HG02588 (cell line): ENCODE measurements around the gene KDM5A.
"Not testable (repeated sequence)": the region's sequence is repeated elsewhere in the genome, so short reads cannot be mapped to it uniquely, and the experiment has no call there.

Experiments used
- ATAC-seq: cut with Tn5 transposase; IDR thresholded peaks from one replicate; pipeline ENCODE4 v1.9.1; 2021; ENCODE audit warnings: mild to moderate bottlenecking, moderate library complexity; ENCODE audit not compliant: unreplicated experiment

Gene KDM5A

GRCh38 chr12:334125-334524, 55.0 kb downstream of the KDM5A start:
- ATAC-seq, result no peak

DNA sequence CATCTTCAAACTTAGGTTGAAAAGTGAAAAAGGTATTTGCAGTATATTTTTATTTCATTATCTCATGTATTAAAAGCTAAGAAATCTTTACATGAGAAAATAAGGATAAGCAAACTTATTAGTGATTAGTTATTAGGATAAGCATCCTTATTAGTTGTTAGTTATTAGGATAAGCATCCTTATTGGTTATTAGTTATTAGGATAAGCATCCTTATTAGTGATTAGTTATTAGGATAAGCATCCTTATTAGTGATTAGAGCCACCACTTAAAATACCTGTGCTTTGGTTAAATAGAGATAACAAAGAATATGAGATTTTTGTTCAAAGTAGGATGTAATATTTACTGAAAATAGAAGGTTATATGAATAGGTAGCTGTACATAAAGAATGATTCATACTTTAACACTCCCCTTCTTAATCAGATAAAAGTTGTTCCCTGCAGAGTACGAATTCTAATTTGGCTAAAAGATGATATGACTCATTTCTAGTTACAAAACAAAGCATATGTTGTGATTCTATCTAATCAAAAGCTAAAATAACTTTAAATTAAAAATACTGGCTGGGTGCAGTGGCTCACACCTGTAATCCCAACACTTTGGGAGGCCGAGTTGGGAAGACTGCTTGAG, 56.4 kb downstream of the KDM5A start:
- ATAC-seq, result no peak

- no peak for ATAC-seq
These were observed 57.8 kb downstream of the KDM5A start for GRCh38 chr12:331287-331686.

- no peak for ATAC-seq
These were observed 63.2 kb downstream of the KDM5A start for GRCh38 chr12:325906-326305.

GRCh38 chr12:323507-323906, 65.6 kb downstream of the KDM5A start:
- no peak for ATAC-seq

- ATAC-seq, result no peak
These were observed 67.4 kb downstream of the KDM5A start for GRCh38 chr12:321606-322326.

- no peak for ATAC-seq
These were observed 70.2 kb downstream of the KDM5A start for GRCh38 chr12:318759-319515.

DNA sequence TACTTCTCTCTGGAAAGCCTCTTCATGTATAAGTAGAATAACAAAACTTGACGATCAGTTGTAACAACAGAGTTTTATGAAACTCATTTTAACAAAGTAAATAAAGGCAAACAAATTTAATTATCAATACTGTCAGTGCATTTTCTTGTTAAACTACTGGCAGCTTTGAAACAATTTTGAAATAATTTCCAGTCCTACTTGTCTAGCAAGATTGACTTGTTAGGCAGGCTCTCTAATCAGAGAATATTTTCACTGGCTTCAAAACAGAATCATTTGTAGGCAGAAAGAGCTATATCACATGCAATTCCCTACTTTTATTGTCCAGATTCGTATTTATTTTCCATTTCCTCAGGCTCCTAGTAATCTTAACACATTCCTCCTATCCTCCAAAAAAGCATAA, 80.6 kb downstream of the KDM5A start:
- no peak for ATAC-seq

GRCh38 chr12:307406-307805, 81.7 kb downstream of the KDM5A start:
- no peak for ATAC-seq

DNA sequence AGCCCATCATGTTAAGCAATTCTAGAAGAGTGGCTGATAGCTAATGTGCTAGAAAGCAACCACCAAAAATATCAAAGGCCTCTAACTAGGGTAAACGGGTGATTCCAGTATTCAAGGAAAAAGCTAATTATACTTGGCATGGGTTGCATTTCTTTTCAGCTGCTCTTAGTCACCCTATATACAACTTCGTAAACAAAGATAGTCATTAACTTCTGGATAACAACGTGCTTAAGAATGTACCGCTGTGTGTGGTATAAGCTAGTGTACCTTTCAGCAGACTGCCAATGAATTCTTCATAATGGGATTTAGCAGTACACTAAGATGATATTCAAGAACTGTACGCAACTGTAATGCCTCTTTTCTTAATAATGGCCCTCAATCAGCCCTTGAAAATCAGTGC, 84.3 kb downstream of the KDM5A start:
- ATAC-seq, result no peak

DNA sequence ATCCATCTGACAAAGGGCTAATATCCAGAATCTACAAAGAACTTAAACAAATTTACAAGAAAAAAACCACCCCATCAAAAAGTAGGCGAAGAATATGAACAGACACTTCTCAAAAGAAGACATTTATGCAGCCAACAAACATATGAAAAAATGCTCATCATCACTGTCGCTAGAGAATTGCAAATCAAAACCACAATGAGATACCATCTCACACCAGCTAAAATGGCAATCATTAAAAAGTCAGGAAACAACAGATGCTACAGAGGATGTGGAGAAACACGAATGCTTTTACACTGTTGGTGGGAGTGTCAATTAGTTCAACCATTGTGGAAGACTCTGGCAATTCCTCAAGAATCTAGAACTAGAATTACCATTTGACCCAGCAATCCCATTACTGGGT, 86.4 kb downstream of the KDM5A start:
- not testable (repeated sequence) for ATAC-seq

DNA sequence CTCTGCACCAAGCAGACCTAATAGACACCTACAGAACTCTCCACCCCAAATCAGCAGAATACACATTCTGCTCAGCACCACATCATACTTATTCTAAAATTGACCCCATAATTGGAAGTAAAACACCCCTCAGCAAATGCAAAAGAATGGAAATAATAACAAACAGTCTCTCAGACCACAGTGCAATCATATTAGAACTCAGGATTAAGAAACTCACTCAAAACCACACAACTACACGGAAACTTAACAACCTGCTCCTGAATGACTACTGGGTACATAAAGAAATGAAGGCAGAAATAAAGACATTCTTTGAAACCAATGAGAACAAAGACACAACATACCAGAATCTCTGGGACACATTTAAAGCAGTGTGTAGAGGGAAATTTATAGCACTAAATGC, 89.0 kb downstream of the KDM5A start:
- ATAC-seq, result not testable (repeated sequence)

DNA sequence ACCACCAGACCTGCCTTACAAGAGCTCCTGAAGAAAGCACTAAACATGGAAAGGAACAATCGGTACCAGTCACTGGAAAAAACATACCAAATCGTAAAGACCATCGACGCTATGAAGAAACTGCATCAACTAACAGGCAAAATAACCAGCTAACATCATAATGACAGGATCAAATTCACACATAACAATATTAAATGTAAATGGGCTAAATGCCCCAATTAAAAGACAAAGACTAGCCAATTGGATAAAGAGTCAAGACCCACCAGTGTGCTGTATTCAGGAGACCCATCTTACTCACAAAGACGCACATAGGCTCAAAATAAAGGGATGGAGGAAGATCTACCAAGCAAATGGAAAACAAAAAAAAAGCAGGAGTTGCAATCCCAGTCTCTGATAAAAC, 89.6 kb downstream of the KDM5A start:
- ATAC-seq, result not testable (repeated sequence)

DNA sequence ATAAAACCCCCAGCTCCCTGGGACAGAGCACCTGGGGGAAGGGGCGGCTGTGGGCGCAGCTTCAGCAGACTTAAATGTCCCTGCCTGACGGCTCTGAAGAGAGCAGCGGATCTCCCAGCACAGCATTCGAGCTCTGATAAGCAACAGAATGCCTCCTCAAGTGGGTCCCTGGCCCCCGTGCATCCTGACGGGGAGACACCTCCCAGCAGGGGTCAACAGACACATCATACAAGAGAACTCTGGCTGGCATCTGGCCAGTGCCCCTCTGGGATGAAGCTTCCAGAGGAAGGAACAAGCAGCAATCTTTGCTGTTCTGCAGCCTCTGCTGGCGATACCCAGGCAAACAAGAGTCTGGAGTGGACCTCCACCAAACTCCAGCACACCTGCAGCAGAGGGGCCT, 91.1 kb downstream of the KDM5A start:
- ATAC-seq, result not testable (repeated sequence)

GRCh38 chr12:295132-295531, 94.0 kb downstream of the KDM5A start:
- ATAC-seq, result no peak

DNA sequence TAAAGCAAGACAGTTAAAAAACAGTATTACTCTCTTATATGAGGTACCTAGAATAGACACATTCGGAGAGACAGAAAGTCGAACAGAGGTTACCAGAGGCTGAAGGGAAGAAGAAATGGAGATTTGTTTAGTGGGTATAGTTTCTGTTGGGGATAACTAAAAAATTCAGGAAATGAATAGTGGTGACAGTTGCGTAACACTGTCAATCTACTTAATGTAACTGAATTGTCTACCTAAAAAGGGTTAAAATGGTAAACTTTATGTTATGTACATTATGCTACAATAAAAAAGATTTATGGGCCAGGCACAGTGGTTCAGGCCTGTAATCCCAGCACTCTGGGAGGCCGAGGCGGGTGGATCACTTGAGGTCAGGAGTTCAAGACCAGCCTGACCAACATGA, 95.9 kb downstream of the KDM5A start:
- no peak for ATAC-seq

DNA sequence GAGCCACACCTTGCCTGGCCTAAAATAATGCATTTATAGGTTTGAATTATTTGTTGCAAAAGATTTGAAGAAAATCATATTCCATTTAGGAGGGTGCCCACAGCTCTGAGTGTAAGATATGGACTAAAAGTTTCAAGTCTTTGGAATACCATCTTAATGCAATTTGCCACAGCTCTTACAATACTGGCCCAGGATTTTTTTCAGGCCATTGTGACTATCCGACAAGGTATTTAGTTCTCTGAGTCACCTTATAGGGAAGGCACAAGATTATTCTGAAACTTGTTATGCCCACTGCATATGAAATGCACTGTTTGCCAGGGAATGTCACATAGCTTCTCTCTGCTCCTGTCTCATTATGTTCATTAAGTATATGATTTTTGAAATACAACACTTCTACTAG, 96.9 kb downstream of the KDM5A start:
- no peak for ATAC-seq

DNA sequence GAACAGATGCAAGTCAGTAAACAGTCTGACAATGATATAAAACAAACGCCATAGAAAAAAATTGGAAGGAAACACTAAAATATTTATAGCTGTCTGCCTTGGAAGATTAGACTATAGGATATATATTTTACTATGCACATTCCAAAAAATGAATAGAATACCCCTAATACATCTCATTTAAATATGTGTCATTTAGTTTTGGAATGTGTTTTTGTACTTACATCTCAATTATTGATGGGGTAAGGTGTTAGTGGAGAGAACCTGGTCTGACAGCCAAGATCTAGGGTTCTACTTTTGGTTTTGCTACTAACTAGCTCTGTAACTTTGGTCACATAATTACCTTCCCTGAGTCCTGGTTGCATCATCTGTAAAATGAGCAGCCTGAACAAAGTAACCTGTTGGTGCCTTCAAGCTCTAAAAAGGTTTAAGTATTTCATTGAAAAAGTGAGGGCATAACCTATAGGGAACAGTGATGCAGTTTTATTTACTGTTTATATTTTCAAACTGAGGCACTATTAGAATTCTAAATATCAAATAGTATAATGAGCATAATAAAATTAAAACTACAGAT, 97.9 kb downstream of the KDM5A start:
- no peak for ATAC-seq

- ATAC-seq, result no peak
These were observed 100.4 kb downstream of the KDM5A start for GRCh38 chr12:288687-289086.

DNA sequence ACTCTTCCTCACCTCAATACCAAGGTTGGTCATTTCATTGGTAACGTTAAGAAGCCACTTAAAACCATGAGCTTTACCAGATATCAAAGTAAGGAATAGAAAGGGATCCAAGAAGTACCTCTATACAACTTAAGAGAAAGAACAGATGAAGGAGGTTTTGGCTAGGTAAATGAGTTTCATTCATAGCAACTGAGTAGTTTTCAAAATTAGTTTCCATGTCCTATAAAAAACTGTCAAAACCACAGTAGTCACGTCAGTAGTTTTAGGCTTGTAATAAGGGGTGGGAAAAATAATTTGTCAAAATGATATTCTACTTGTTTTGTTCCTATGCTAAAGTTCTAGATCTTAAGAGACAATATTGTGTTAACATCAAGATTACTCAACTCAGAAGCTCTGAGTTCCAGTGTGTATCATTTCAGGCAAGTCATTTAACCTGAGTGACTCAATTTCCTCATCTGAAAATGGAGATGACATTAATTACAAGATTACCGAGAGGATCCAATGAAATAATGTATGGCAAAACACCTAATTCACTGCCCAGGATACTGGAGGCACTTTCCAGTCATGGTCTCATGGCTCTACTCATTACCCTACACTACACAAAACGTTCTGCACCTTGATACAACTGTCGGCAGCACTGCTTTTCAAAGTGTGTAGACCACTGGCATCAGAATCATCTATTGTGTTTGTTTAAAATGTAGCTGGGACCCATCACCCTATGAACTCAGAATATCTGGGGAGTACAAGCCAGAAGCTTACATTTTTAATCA, 102.4 kb downstream of the KDM5A start:
- ATAC-seq, result no peak

GRCh38 chr12:278046-278445, 111.1 kb downstream of the KDM5A start:
- ATAC-seq, result no peak
